Nephron (organoid): ENCODE results near the gene MYB.
"Not testable (repeated sequence)": the region's sequence is repeated elsewhere in the genome, so short reads cannot be mapped to it uniquely, and the experiment has no call there.

ENCODE experiments used
- H3K27ac Mint-ChIP-seq, 3 experiments: 2 replicates each; pipeline ENCODE4 v1.8.0; 2020; ENCODE audit warnings: mixed read lengths in 3 of 3, mild to moderate bottlenecking in 2 of 3, moderate library complexity in 1 of 3
- H3K27me3 Mint-ChIP-seq: 2 replicates; pipeline ENCODE4 v1.8.0; 2021; ENCODE audit warnings: low read depth, mild to moderate bottlenecking, moderate library complexity, mixed read lengths
- H3K36me3 Mint-ChIP-seq: 2 replicates; pipeline ENCODE4 v1.8.0; 2020; ENCODE audit warnings: low read depth, mixed read lengths
- H3K4me1 Mint-ChIP-seq: 2 replicates; pipeline ENCODE4 v1.8.0; 2020; ENCODE audit warnings: mixed read lengths
- H3K4me3 Mint-ChIP-seq, 3 experiments: 2 replicates each; pipeline ENCODE4 v1.8.0; 2020; ENCODE audit warnings: mild to moderate bottlenecking in 3 of 3, mixed read lengths in 3 of 3, moderate library complexity in 2 of 3
- H3K9me3 Mint-ChIP-seq: 2 replicates; pipeline ENCODE4 v1.8.0; 2020; ENCODE audit warnings: mixed read lengths
- CTCF ChIP-seq, 3 experiments: fragments of 200-600 bp; sonication (generic); IDR thresholded peaks; one replicate each; pipeline ENCODE4 v1.5.0; 2021; ENCODE audit warnings: antibody characterized with exemption in 3 of 3; ENCODE audit not compliant: unreplicated experiment in 3 of 3

The MYB gene

DNA sequence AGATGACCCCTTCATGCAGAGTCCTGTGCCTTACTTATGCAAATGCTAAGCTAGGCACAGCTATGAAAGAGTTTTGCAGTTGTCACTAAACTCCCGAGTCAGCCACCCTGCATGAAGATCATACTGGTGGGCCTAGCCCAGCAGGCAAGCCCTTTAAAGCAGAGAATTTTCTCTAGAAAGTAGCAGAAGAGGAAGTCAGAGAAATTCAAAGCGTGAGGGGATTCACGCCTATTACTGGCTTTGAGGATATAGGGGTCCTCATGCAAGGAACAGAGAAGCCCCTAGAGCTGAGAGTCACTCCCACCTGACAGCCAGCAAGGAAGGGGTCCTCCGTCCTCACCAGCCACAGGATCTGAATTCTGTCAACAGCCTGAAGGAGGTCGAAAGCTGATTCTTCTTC lies 54.6 kb downstream of the MYB start:
- H3K9me3 Mint-ChIP-seq: no peaks in the 10 kb centered on the region
- no peak overlapping the region for H3K4me3 Mint-ChIP-seq
- no peak overlapping the region for H3K27ac Mint-ChIP-seq
- H3K4me1 Mint-ChIP-seq: no peaks in the 10 kb centered on the region
- H3K36me3 Mint-ChIP-seq: no peaks in the 10 kb centered on the region
- peaks cover 4% of the 10 kb centered on the region for H3K27me3 Mint-ChIP-seq
- no peak for TF ChIP-seq CTCF (IDR thresholded peaks at IDR 0.05; ENCODE audit: unreplicated experiment in 3 of 3)

DNA sequence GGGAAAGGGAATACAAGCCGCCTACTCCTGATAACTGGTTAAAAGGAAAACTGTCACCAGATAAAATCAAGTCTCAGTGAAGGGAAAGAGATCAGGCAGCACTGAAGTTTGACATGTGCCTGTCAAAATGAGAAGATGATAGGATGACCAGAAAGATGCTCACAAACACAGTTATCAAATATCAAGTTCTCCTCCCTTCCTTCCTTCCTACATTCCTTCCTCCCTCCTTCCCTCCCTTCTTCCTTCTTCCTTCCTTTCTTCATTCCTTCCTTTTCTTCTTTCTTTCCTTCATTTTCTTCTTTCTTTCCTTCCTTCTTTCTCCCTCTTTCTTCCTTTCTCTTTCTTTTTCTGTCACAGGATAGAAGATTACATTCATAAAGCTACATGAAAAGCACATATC lies 55.2 kb downstream of the MYB start:
- H3K27ac Mint-ChIP-seq: no peak overlapping the region
- no peak for TF ChIP-seq CTCF (IDR thresholded peaks at IDR 0.05; ENCODE audit: unreplicated experiment in 3 of 3)
- H3K4me3 Mint-ChIP-seq: no peak overlapping the region
- H3K9me3 Mint-ChIP-seq: no peaks in the 10 kb centered on the region
- no peaks in the 10 kb centered on the region for H3K4me1 Mint-ChIP-seq
- no peaks in the 10 kb centered on the region for H3K36me3 Mint-ChIP-seq
- peaks cover 4% of the 10 kb centered on the region for H3K27me3 Mint-ChIP-seq

DNA sequence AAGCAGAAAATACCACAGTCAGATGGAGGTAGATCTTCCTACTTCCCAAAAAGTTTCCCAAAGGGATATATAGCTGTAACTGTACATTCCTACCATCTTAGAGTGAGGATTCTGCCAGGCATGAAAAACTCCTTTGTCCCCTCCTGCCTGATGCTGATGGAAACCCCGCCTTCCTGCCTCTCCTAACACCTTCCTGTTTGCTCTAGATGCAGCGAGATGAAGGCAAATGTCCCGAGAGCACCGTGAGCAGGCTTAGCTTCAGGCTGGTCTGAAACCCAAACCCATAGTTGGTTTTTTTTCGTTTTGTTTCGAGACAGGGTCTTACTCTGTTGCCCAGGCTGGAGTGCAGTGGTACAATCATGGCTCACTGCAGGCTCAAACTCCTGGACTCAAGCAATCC lies 55.6 kb downstream of the MYB start:
- no peaks in the 10 kb centered on the region for H3K4me1 Mint-ChIP-seq
- H3K27me3 Mint-ChIP-seq: peaks cover 4% of the 10 kb centered on the region
- H3K9me3 Mint-ChIP-seq: no peaks in the 10 kb centered on the region
- no peak overlapping the region for H3K27ac Mint-ChIP-seq
- H3K36me3 Mint-ChIP-seq: no peaks in the 10 kb centered on the region
- H3K4me3 Mint-ChIP-seq: no peak overlapping the region
- no peak for TF ChIP-seq CTCF (IDR thresholded peaks at IDR 0.05; ENCODE audit: unreplicated experiment in 3 of 3)

GRCh38 chr6:135240711-135241110 lies 59.6 kb downstream of the MYB start:
- Mint-ChIP-seq H3K27me3 (peaks cover 4% of the 10 kb centered on the region), H3K9me3 (no peaks in the 10 kb centered on the region), H3K27ac (no peak overlapping the region), H3K4me3 (no peak overlapping the region), H3K4me1 (no peaks in the 10 kb centered on the region), H3K36me3 (no peaks in the 10 kb centered on the region)
- no peak for TF ChIP-seq CTCF (IDR thresholded peaks at IDR 0.05; ENCODE audit: unreplicated experiment in 3 of 3)

GRCh38 chr6:135243871-135244796 lies 63.0 kb downstream of the MYB start:
- TF ChIP-seq CTCF (IDR thresholded peaks at IDR 0.05; ENCODE audit: unreplicated experiment in 3 of 3): no peak
- Mint-ChIP-seq H3K36me3 (no peaks in the 10 kb centered on the region), H3K27ac (no peak overlapping the region), H3K9me3 (no peaks in the 10 kb centered on the region), H3K4me1 (no peaks in the 10 kb centered on the region), H3K4me3 (no peak overlapping the region), H3K27me3 (no peaks in the 10 kb centered on the region)

DNA sequence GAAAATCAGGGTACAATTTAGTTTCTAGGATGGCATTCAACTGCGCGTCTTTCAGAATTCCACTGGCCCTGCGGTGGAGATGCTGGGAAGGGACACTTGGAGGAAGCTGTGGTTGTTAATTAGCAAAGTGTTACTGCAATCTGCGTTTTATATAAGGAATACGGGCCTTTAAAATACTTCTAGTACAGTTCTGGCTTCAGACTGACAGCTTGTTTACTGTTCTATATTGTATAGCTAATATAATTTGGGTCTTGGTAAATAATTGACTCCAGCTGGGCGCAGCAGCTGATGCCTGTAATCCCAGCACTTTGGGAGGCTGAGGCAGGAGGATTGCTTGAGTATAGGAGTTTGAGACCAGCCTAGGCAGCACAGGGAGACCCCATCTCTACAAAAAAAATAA lies 63.7 kb downstream of the MYB start:
- no peaks in the 10 kb centered on the region for H3K27me3 Mint-ChIP-seq
- no peak overlapping the region for H3K27ac Mint-ChIP-seq
- no peaks in the 10 kb centered on the region for H3K36me3 Mint-ChIP-seq
- no peak overlapping the region for H3K4me3 Mint-ChIP-seq
- H3K4me1 Mint-ChIP-seq: no peaks in the 10 kb centered on the region
- no peak for TF ChIP-seq CTCF (IDR thresholded peaks at IDR 0.05; ENCODE audit: unreplicated experiment in 3 of 3)
- H3K9me3 Mint-ChIP-seq: no peaks in the 10 kb centered on the region

DNA sequence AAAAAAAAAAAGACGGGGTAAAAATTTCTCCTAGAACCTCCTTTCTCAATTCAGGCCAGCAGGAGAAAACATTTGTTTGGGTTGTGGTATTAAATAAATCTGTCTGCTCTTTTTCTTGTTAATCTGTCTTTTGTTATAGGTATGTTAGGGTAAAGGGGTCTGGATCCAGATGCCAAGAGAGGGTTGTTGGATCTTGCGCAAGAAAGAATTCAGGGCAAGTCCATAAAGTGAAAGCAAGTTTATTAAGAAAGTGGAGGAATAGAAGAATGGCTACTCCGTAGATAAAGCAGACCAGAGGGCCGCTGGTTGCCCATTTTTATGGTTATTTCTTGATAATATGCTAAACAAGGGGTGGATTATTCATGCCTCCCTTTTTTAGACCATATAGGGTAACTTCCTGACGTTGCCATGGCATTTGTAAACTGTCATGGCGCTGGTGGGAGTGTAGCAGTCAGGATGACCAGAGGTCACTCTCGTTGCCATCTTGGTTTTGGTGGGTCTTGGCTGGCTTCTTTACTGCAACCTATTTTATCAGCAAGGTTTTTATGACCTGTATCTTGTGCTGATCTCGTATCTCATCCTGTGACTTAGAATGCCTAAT lies 65.4 kb downstream of the MYB start:
- H3K4me1 Mint-ChIP-seq, H3K9me3 Mint-ChIP-seq, H3K36me3 Mint-ChIP-seq, H3K27ac Mint-ChIP-seq, H3K27me3 Mint-ChIP-seq, H3K4me3 Mint-ChIP-seq: not testable (repeated sequence)
